ENCODE measurements around the gene TMEM179.

DNA sequence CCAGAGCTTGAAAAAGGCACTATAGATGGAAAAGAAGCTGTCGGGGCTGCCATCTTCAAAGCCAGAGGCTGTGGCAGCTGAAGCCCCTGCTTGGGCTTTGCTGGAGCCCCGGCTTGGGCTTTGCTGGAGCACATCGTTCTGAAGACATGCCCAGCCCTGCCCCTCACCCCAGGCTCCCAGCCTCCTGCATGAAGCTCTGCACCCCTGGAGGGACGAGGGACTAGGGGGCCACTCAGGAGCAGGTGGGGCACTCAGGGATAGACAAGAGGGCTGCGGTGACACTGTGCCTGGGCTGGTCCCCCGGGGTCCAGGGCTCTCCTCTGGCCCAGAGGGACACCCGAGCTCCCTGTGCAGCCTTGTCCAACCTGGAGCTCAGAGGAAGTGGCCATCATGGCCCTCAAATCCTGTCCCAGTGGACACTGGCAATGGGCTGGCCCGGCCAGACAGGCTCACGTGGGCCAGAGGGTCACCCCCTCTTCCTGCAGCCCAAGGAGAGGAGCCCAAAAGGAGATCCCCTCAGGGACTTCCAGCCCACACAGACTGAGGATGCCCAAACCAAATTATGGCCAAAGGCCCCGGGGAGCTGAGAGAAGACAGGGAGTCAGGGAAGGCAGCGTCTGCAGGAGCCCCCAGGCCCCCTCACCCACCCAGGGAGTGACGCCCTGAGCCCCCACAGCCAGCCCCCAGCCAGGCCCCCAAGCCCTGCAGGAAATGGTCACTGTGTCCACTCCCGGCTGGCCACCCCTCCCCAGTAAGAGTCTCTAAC lies 48.1 kb downstream of the TMEM179 start:
- no peak for TF ChIP-seq CTCF (IDR thresholded peaks at IDR 0.05; ENCODE audit: insufficient read depth, low read length, poor library complexity, severe bottlenecking)
- no peak for TF ChIP-seq EZH2phosphoT487 (conservative IDR thresholded peaks at IDR 0.05; ENCODE audit: low read length)

Data from SU-DHL-6 (cell line).